ENCODE results near the gene ALX4.

Gene ALX4

DNA sequence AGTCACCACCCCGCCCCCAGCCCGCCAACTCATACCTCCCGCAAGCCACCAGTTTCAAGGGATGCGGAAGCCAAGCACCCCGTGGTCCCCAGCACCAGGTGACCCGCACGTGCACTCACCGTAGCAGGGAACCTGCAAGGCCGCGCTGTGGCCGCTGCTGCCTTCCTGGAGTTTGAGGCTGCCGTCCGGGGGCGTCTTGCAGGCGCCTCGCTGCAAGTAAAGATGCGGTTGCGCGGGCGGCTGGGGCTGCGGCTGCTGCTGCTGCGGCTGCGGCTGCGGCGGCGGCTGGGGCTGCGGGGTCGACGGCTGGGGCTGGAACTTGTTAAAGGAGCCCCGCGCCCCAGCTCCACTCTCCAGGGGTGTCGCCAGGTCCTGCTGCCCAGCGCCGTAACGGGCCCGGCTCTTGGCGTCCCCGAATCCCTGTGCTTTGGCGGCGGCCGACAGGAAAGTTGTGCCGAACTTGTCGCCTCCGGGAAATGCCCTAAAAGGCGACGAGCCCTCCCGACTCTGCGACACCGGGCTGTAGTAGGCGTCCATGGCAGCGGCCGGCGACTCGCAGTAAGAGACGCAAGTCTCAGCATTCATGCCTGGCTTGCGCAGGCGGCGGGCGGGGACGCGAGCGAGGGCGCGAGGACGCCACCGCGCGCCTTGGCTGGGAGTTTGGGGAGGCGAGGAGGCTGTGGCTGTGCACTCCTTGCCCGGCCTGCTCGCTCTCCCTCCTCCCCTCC, at the start of gene ALX4:
TSS of gene ALX4 (minus strand) at position 662 of the 728 bp plus-strand sequence. CDS start at position 585, 77 bp downstream.
- DNase-seq = no peak

DNA sequence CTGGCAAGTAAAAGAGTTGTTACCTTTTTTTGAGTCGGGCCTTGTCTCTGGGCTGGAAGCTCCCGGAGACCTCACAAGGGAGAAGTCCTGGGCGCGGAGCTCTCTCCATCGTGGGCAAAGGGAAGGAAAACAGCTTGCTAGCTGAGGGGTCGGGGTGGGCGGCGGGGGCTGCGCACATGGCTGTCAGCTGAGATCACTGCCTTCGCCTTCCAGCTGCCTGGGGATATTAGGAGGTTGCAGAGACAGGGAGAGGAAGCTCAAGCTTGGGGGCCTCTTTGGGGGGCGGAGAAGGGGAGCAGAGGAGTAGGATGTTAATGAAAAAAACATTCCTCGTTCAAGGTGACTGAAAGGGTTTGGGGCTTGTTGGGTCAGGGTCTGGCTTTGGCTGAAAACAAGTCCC, 49.2 kb upstream of the ALX4 start:
- DNase-seq = no peak

DNA sequence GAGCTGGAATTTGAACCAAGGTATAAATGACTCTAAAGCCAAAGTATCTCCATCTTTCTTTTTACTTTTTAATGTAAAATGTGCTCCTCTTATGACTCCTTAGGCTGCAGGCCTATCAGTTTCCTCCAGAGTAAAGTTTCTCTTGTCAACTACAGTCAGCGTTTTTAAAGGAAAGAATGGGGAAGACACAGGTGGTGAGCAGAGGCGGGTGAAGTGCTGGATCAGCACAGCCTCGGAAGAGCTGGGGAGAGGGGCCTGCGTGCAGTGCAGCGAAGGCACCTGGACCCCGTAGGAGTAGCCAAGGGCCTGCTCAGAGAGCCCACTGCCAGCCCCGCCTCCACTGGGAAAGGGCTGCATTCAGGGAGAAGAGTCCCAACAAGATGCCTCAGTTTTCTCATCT, 48.8 kb upstream of the ALX4 start:
- DNase-seq = no peak

DNA sequence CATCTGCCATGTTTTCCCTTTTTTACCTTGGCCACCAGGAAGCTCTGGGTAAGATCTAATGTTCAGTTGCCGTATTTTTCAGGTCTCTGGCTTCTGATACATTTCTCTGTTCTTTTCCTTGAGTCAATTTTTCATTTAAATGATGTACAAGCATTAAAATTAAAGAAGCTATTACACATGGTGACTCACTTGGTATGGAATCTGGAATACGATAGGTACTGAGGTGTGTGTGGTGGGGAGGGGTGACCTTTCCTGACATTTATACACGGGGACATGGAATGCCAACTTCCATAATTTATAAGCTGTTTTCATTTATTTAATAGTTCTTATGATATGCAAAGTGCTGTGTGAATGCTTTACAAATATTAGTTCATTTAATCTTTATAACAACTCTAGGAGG, 47.8 kb upstream of the ALX4 start:
- DNase-seq = no peak

DNA sequence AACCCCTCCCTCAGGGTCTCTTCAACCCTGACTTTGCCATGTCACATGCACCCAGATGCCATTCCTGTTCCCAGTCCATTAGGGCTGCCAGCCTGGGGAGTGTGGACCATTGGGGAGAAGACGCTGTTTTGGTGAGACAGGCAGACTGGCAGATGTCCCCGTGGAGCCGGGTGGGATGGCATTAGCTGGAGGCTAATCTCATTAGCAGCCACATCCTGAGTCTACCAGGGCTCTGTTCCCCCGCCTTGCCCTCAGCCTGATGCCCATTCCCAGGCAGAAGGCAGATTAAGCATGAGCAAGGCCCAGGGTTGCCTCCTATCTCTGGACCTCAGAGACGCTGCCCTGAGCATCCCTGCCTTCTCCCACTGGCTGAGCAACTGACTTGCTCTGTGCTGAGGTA, 46.4 kb upstream of the ALX4 start:
- DNase-seq = no peak

DNA sequence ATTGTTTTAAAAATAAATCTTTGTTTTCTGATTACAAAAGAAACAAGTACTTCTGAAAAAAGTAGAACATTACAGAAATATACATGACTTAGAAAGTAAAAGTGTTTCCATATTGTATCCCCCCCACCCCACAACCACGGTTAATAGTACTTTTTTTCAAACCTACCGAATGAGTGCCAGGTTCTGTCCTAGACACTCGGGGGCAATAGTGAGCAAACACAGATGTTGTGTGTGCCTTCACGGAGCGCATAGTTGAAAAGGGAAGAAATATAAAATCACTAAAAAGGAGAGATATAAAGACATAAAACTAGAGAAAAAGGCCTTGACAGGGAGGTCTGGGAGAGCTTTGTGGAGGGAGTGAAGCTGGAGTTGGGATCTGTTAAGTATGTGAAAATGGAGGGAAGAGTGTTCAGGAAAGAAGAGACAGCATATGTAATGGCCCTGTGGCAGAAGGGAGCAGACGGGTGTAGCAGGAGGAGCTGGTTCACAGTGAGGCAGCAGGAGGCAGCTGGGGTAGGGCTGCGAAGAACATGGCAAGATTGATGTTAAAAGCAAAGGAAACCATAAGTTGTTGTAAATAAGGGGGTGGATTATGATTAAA, 42.1 kb upstream of the ALX4 start:
- DNase-seq = no peak

DNA sequence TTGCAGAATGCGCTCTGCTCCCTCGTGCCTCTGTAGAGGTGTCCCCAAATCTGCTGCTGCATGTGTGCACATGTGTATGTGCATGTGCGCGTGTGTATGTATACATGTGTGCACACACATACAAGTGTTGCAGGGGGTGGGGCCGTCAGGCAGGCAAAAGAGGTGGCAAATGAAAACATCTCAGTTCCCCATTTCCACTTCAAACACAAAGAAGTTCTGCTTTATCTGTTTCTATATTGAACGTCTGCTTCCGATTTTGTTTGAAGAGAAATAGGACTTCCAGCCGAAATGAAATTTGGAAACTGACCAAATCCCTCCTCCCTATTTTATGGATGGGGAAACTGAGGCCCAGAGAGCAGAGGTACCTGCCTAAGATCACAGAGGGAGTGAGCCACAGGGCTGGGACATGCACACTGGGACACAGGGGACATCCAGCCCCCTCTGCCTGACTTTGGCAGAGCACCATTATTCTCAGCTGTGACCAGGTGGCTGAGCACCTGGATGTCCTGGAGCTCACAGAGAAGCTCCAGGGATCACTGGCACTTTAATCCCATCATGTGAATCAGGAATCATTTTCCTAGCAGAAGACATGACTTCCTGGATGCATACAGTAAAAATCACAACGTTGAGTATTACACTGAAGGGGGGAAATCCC, 41.2 kb upstream of the ALX4 start:
- peak in 1 of 2 donors; percentile 31 for DNase-seq

DNA sequence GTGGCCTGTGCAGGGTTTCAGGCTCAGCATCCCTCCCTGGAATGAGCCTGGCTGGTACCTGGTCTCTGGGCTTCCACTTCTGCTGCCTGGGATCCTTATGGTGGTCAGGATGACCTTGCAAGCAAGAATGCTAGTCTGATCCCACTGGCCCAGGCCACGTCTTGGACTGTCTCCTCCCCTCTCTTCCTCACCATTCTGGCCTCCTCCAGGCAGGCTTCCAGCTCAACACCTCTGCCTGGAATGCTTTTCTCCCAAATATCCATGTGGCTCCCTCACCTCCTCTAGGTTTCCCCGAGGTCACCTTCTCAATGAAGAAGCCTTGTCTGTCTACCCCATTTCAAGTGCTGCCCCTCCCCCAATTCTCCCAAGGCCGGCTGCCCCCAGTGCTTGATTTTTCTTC, 39.4 kb upstream of the ALX4 start:
- no peak for DNase-seq

DNA sequence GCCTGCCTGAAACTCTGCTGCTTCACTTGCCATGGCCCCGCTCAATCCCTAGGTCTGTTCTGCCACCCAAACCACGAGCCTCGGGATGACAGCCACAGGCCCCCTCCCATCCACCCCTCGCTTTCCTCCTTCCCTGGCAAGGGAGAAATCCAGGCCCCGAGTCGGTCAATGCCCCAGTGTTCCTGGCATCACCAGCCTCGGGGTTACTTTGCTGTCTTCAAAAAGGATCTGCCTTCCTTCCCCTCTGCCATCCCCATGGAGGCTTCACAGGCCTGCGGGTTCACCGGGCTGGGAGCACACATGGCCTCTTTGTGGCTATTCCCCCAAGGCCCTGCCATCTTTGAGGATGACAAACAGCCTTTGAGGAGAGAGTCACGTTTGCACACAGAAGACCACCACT, 38.8 kb upstream of the ALX4 start:
- no peak for DNase-seq

DNA sequence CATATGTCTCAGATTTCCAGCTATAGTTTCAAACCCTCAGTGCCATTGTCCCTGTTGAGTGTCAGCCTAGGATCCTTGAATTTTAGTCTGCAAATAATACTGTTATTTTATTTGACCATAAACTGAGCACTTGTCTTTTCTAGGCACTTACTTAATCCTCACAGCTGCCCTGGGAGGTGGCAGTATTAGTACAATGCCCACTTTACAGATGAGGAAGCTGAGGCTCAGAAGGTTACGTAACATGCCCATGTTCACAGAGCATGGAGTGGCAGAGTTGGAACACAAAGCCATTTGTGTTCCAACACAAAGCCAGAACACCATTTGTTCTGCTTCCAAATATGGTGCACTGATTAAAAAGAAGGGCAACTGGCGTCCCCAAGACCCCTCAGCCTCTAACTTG, 38.2 kb upstream of the ALX4 start:
- DNase-seq = no peak

DNA sequence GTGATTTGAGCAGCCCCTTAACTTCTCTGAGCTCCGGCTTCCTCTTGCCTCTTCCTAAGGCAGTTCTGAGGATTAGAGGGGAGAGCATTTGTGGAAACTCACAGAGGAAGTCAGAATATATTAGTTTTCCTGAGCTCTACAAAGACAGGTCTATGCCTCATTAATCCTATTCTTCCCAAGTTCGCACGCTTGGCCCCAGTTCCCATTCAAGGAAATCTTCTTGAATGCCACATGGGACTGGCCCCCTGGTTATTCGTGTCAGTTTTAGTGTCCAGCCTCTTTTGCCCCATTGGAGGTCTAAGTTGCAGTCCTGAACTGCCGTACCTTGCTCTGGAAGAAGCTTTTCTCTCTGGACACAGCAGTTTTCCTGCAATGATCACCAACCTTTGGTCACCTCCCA, 37.6 kb upstream of the ALX4 start:
- DNase-seq = no peak

DNA sequence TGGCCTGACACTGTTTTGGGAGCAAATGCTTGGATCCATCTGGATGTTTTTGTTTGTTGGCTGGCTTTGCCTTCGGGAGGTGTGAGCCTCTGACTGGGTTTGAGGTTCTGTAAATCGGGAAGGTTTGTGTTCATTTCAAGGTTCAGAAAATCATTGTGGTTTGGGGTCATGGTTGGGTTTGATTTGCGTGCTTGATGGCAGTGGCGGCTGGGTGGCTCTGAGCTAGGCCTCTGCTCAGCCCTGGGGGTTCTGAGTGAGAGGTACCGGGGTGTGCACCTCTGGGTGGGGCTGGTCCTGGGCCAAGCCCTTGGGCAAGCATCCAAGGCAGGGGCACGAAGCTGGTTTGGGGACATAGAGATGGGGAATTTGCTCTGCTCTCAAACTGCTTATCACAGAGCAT, 37.0 kb upstream of the ALX4 start:
- DNase-seq = no peak

DNA sequence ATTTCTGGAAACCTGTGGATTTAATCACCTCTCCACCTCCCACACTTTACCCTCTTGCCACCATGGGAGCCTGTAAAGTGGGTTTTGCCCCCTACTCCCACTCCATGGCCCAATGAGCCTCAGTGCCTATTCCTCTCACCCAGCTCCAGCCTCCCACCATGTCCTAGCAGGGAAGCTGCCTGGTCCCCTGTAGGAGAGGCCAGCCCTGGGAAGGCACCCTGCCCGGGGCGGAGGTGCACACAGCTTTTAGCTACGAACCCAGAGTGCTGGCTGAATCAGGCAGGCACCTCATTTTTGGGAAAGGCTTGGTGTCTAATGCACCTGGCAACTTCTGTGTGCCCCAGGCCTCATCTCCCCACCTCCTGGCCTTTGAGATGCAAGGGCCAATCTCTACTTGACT, 35.8 kb upstream of the ALX4 start:
- DNase-seq = no peak

DNA sequence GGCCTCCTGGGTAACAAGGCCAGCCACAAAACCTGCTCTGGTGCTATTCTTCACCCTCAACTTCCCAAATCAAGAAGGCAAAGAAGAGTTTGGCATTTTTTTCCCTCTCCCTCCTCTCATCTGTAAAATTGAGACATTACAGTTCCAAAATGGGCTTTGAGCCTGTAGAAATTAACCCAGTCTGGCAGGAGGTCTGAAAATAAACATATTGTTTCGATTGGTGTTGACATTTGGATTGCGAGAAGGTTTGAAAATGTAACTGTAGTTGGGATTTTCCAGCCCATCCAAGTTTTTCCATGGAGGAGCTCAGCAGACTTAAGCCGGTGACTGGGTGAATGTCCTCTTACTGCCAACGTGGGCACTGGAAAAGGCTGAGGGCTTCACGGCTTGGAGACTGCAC, 35.0 kb upstream of the ALX4 start:
- no peak for DNase-seq

DNA sequence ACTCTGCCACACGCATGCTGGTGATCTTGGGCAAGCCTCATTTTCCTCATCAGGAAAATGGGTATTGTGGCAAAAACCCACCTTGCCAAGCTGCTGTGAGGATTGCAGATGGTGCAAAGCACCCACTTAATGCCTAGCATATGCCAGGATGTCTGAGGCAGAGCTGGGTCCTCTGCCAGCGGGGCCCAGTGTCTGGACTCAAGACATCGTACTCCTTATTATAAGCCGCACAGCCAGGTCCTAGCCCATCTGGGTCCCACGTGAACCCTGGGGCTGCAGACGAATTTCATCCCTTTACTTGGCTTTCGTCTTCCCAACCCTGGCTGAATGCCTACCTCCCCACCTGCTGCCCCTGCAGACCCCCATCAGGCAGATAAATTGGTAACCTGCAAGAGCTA, 34.5 kb upstream of the ALX4 start:
- no peak for DNase-seq

DNA sequence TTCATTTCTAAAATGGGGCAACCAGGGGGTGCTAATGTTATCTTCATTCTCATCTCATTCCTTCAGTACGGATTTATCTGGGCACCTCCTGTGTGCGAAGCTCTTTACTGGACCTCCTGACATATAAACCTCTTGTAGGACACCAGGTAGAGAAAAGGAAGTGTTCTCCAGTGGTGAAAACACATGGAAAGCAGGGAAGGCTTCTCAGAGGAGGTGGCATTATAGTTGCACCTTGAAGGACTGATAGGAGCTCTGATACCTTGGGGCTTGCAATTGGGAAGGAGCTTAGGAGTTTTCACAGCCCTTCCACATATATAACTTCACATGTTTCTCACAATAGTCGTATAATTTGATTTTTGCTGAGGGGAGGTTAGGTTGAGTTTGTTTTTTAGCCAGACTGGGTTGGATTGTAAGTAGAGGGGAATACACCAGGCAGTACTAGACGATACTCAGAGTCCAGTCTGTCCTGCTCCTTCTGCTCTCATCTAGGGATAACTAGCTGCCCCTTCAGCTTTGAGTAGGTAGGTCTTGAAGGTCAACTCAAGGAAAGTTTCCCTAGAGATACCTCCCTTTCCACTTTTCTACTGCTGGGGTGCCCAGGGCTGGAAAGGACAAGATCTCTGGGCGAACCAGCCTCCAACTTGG, 34.0 kb upstream of the ALX4 start:
- no peak for DNase-seq

DNA sequence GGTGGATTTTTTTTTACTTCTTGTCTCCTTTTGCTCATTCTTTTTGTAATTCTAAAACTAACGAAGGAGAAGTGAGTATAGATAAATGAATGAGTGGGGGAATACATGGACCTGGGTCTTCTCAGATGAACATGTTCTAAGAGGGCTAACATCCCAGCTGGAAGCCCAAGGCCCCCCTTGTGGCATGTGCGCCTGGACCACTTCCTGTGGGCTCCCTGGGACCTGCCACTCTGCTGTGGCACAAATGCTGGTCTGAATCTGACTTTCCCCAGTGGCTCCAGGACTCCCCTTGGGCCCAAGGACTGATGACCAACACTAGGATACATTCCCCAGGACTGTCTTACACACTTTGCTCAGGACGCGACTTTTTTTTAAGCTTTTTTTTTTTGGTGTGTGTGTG, 32.7 kb upstream of the ALX4 start:
- DNase-seq = no peak

DNA sequence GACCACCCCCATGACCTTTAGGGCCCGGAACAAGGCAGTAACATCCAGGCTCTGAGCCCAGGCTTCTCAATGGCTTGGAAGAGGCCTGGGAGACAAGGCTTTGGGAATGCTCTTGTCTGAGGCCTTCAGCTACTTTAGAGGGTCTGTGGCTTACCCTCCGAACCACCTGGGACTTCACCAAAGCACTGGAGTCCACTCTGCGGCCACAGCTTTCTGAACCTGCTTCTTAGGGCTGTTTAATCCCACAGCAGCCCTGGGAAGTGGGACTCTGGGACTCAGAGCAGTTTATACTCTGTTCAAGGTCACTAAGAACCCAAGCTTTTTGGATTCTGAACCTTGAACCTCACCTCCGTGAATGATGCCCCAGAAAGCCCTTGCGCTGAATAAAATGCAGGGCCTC, 30.7 kb upstream of the ALX4 start:
- no peak for DNase-seq

DNA sequence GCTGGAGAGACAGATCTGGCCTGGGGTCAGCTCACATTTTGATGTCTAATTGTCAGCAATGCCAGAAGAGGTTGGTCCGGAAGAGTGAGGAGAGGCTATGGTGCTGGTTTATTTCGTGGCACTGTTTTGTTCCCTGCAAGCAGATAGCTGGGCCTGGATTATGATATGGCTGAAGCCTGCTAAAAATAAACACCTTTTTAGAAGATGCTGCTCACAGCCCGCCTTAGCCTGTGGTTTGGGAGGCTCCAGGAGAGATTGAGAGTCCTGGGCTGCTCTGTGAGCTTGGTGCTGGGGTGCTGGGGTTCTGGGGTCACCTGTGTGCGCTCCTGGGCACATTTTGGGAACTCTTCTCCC, 29.6 kb upstream of the ALX4 start:
- DNase-seq = no peak

DNA sequence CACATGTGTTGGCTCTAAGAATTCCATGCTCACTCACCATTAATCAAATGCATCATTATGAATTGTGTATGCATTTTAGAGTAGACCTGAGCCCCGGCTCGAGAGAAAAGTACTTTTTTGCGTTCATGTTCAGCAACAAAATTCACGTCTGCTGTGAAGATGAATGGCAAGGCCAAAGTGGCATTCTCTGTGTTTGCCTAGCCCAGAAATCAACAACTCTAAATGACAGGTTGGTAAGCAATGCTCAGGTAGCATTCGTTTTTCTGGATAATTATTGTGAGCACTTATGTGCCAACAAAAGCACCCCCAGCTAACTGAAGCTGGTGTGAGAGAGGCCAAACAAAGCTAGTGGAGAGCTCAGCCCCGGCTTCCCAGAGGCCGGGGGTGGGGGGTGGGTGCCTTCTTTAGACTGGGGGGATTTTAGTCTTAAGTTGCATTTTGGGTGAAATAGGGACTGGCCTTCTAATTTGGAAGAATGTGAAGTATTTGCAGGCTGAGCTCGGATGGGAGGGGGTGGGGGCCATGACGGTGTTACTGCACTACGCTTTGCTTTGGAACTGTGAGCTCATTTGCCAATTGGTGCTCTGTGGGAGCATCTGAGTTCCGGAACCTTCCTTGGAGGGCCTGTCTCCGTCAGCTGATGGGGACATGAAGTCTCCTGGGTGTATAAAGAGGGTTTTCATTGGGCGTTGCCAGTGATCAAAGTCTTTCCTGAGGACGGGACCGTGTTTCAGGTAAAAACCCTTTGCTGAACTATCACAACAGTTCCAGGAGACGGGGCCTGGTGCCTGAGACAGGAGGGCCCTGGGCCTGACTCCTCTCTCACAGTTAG, 29.0 kb upstream of the ALX4 start:
- DNase-seq = no peak

DNA sequence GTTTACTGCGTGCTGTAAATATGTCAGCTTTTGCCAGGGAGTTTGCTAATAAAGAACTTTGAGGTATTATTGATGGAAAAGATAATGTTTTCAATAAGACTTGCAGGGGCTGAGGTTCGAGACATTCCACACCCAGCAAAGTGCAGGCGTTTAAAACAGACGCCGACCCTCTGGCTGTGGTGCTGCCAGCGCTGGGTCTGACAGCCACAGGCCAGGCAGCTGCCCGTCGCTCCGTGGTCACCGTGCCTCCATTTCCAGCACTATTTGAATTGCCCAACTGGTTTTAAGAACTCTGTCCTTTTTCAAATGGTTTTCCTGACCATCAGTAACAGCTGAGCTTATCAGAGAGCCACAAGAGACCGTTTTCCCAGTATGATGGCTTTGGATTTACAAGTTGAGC, 28.1 kb upstream of the ALX4 start:
- no peak for DNase-seq

DNA sequence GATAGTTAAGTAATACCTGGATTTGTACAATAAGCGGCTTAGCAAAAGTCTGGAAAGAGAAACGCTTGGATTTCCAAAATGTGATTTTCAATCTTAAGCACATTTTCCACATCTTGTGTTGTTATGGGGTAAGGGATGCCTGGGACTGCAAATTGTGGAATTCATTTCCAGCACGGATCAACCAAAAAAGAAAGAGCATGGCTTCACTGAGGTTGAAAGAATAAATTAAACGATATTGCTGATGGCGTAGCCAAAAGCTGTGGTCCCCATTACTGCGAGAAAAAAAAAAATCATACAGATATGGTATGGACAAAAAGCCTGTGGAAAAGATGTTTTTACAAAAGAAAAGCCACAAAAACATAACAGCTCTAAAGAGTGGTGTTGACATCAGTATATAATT, 26.0 kb upstream of the ALX4 start:
- DNase-seq = no peak

DNA sequence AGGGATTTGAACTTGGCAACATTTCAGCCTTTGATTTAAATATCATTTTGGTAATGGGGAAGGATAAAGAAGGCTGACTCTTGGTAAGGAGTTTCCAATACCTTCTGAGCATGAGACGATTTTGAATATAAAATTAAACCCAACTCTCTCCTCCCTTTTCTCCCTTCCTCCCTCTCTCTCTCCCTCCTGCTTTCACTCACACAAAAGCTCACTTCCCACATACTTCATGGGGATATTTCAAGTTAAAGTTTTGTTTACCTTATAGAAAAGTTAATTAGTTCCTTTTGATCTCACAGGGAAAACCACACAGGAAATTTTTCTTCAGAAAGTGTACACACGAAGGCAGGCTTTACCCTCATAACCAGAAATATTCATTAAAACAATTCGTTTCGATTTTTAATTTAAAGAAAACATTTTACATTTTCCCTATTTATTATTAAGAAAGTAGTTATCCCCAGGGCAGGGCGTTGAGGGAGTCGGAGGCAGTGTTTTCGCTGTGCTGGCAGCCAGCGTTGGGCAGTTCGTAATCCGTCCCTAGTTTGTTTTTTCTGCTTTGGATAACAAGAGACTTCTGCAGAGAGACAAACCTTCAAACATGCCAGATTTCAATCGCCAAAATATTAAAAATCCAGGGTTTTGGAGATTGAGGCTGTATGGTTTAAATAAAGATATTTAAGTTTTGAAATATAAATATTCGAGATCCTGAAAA, 25.3 kb upstream of the ALX4 start:
- no peak for DNase-seq

Measured in CD4-positive, alpha-beta T cell treated with Interleukin-1 beta for 1 hour (primary cell).